Prostate gland (tissue), 2 donors: ENCODE results near the gene IRF6. TPM values are rescaled to one million over a fixed set of nuclear protein-coding genes. Genes with fewer than 3 reads are reported as not detected.

Experiments
- DNase-seq: peaks from one replicate; pipeline ENCODE4 v3.0.0-alpha.2; 2019; ENCODE audit warnings: low spot score
- H3K27ac ChIP-seq, 2 donors: fragments of 200-600 bp; sonication (generic); 2 replicates each; pipeline ENCODE4 v1.5.1; 2017 to 2019
- H3K27me3 ChIP-seq: fragments of 200-600 bp; sonication (generic); replicated peaks from 2 replicates; pipeline ENCODE4 v1.5.1; 2019; ENCODE audit not compliant: insufficient read depth
- H3K36me3 ChIP-seq, 2 donors: fragments of 200-600 bp; sonication (generic); 1 replicate in 1 of 2; 2 replicates in 1 of 2; pipeline versions ENCODE4 v1.5.1 to v1.8.1; 2017 to 2019
- H3K4me1 ChIP-seq: fragments of 200-600 bp; sonication (generic); replicated peaks from 2 replicates; pipeline ENCODE4 v1.5.1; 2019
- H3K4me3 ChIP-seq, 2 donors: fragments of 200-600 bp; sonication (generic); 2 replicates each; pipeline ENCODE4 v1.5.1; 2017 to 2019
- H3K9me3 ChIP-seq: fragments of 200-600 bp; sonication (generic); 2 replicates; pipeline ENCODE4 v1.5.1; 2017
- POLR2A ChIP-seq: fragments of 450-650 bp; IDR thresholded peaks from one replicate; pipeline ENCODE4 v1.6.1; 2016; ENCODE audit warnings: antibody characterized with exemption, mild to moderate bottlenecking
- POLR2AphosphoS5 ChIP-seq: sonication (generic); formaldehyde crosslinking; IDR thresholded peaks from one replicate; pipeline ENCODE4 v1.6.1; 2017; ENCODE audit warnings: antibody characterized with exemption
- WGBS: methylation state at CpG from one replicate; pipeline ENCODE4 v1.1.5; 2018; 5-methylcytosine and 5-hydroxymethylcytosine counted together
- intact Hi-C: fragments of 100-400 bp; cut with DNase I; formaldehyde crosslinking; loops from one replicate; pipeline ENCODE4 v1.14.2; 2022
- total RNA-seq, 2 donors: library from RNA; depleted of rRNA; stranded (reverse); fragments of >200 nt; gene quantifications; one replicate each; pipeline ENCODE4 v1.1.0, GENCODE V29; 2016
- TF ChIP-seq, protein P1 (sequence below), 4 experiments: fragments of 200-600 bp in 2 of 4; fragments of 450-650 bp in 2 of 4; sonication (generic) in 2 of 4; IDR thresholded peaks; 1 replicate in 3 of 4; 2 replicates in 1 of 4; pipeline ENCODE4 v1.5.1; 2016 to 2019; ENCODE audit warnings: antibody characterized with exemption in 4 of 4, mild to moderate bottlenecking in 2 of 4, moderate library complexity in 2 of 4

Gene IRF6
- total RNA-seq, 2 donors from 2014 or later = 59.8 to 118 TPM

- TF ChIP-seq POLR2AphosphoS5 = no peak
- TF ChIP-seq POLR2A = no peak
- TF ChIP-seq, protein P1, sequence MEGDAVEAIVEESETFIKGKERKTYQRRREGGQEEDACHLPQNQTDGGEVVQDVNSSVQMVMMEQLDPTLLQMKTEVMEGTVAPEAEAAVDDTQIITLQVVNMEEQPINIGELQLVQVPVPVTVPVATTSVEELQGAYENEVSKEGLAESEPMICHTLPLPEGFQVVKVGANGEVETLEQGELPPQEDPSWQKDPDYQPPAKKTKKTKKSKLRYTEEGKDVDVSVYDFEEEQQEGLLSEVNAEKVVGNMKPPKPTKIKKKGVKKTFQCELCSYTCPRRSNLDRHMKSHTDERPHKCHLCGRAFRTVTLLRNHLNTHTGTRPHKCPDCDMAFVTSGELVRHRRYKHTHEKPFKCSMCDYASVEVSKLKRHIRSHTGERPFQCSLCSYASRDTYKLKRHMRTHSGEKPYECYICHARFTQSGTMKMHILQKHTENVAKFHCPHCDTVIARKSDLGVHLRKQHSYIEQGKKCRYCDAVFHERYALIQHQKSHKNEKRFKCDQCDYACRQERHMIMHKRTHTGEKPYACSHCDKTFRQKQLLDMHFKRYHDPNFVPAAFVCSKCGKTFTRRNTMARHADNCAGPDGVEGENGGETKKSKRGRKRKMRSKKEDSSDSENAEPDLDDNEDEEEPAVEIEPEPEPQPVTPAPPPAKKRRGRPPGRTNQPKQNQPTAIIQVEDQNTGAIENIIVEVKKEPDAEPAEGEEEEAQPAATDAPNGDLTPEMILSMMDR (IDR thresholded peaks at IDR 0.05) = no peak
- intact Hi-C loops = no loop called here
- peaks cover 12% of the 10 kb centered on the region for H3K4me1 ChIP-seq
- DNase-seq = no peak
- no peaks in the 10 kb centered on the region for H3K36me3 ChIP-seq
- H3K4me3 ChIP-seq = no peak overlapping the region
- WGBS = 82% methylated on average over 4 of the region's 4 CpGs
- no peaks in the 10 kb centered on the region for H3K9me3 ChIP-seq
- no peaks in the 10 kb centered on the region for H3K27me3 ChIP-seq
- H3K27ac ChIP-seq = no peak overlapping the region
Measured at GRCh38 chr1:209780268-209780667, 25.7 kb downstream of the IRF6 start.

- no peak overlapping the region for H3K27ac ChIP-seq
- WGBS = 88% methylated on average over 1 of the region's 1 CpG
Measured at GRCh38 chr1:209778102-209778501, 27.8 kb downstream of the IRF6 start.

DNA sequence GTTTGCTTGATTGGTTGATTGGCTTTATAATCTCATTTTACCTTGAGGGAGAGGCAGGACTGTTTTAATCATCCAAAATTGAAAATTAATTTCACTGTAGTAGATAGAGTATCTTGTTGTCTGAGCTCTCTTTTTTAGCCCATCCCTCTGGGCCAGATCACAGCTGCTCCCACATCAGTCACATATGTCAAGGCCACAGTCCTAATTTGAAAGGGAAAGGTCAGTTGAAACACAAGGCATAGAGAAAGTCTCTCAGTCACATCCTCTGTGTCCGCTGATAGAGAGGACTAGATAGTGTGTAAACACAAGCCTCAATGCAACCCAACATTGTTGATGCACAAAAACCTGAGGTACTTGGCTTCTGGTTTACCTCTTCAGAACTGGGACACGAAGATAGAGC is 28.4 kb downstream of the IRF6 start:
- TF ChIP-seq POLR2A = no peak
- no peak for TF ChIP-seq POLR2AphosphoS5
- TF ChIP-seq, protein P1 (IDR thresholded peaks at IDR 0.05) = no peak
- intact Hi-C loops = no loop called here
- Histone ChIP-seq H3K36me3 (no peaks in the 10 kb centered on the region), H3K9me3 (no peaks in the 10 kb centered on the region), H3K4me3 (no peak overlapping the region), H3K4me1 (no peaks in the 10 kb centered on the region), H3K27me3 (no peaks in the 10 kb centered on the region), H3K27ac (no peak overlapping the region)
- DNase-seq = no peak
- 95% methylated on average over 2 of the region's 2 CpGs for WGBS

More at GRCh38 chr1:209778102-209778501, 27.8 kb downstream of the IRF6 start:
- DNase-seq = no peak
- intact Hi-C loops = no loop called here
- Histone ChIP-seq H3K4me1 (no peaks in the 10 kb centered on the region), H3K4me3 (no peak overlapping the region), H3K27me3 (no peaks in the 10 kb centered on the region), H3K36me3 (no peaks in the 10 kb centered on the region), H3K9me3 (no peaks in the 10 kb centered on the region)
- TF ChIP-seq POLR2A = no peak
- TF ChIP-seq, protein P1 (IDR thresholded peaks at IDR 0.05) = no peak
- no peak for TF ChIP-seq POLR2AphosphoS5

DNA sequence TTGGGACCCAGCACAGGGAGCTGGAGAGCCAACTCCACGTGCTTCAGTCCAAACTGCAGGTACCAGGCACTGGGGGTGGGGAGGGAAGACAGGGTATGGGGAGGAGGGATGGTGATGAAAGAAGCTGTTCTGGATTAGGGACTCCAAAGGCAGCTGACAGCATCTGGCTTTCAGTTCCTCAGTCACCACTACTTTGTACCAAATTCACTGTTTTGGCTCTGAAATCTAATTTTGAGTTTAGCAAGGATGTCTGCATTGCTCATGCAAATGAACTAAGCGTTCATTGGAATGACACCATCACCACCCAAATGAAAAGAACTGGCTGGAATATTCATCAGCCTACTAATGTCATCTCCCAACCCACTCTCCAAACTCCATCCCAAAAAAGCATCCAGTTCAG is 30.3 kb downstream of the IRF6 start:
- no peaks in the 10 kb centered on the region for H3K4me1 ChIP-seq
- H3K4me3 ChIP-seq = no peak overlapping the region
- no peak for TF ChIP-seq POLR2AphosphoS5
- no peak overlapping the region for H3K27ac ChIP-seq
- no peaks in the 10 kb centered on the region for H3K9me3 ChIP-seq
- intact Hi-C loops = no loop called here
- H3K36me3 ChIP-seq = no peaks in the 10 kb centered on the region
- DNase-seq = no peak
- H3K27me3 ChIP-seq = no peaks in the 10 kb centered on the region
- 79% methylated on average over 2 of the region's 2 CpGs for WGBS

DNA sequence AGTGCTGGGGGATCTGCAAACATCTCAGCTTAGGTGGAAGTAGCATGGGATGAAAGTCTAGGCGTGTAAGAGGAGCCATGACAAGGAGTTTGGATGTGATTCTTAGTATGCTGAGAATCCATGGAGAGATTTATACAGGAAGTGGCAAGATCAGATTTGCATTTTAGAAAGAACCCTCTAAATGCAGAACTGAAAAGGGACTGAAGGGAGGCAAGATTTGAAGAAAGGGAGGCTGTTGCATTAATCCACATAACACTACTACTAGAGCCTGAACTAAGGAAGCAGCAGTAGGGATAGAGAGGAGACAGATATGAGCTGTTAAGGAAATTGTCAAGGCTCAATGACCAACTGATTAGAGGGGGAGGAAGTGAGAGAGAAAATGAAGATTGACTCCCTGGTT is 31.4 kb downstream of the IRF6 start:
- H3K4me1 ChIP-seq = no peaks in the 10 kb centered on the region
- no peak overlapping the region for H3K4me3 ChIP-seq
- H3K27ac ChIP-seq = no peak overlapping the region
- H3K9me3 ChIP-seq = no peaks in the 10 kb centered on the region
- 82% methylated on average over 1 of the region's 1 CpG for WGBS
- TF ChIP-seq POLR2A (no peak), POLR2AphosphoS5 (no peak)
- TF ChIP-seq, protein P1 (IDR thresholded peaks at IDR 0.05) = no peak
- no peaks in the 10 kb centered on the region for H3K27me3 ChIP-seq
- intact Hi-C loops = no loop called here
- H3K36me3 ChIP-seq = no peaks in the 10 kb centered on the region
- no peak for DNase-seq
